ENCODE measurements around the gene COPB1. TPM values are rescaled to one million over a fixed set of nuclear protein-coding genes. Genes with fewer than 3 reads are reported as not detected.

COPB1 gene, protein sequence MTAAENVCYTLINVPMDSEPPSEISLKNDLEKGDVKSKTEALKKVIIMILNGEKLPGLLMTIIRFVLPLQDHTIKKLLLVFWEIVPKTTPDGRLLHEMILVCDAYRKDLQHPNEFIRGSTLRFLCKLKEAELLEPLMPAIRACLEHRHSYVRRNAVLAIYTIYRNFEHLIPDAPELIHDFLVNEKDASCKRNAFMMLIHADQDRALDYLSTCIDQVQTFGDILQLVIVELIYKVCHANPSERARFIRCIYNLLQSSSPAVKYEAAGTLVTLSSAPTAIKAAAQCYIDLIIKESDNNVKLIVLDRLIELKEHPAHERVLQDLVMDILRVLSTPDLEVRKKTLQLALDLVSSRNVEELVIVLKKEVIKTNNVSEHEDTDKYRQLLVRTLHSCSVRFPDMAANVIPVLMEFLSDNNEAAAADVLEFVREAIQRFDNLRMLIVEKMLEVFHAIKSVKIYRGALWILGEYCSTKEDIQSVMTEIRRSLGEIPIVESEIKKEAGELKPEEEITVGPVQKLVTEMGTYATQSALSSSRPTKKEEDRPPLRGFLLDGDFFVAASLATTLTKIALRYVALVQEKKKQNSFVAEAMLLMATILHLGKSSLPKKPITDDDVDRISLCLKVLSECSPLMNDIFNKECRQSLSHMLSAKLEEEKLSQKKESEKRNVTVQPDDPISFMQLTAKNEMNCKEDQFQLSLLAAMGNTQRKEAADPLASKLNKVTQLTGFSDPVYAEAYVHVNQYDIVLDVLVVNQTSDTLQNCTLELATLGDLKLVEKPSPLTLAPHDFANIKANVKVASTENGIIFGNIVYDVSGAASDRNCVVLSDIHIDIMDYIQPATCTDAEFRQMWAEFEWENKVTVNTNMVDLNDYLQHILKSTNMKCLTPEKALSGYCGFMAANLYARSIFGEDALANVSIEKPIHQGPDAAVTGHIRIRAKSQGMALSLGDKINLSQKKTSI
- total RNA-seq (2022; extraction: Qiagen RNA extraction; ENCODE audit: low read depth), result 97.4 to 131 TPM (median 116 TPM) in 5 replicates

DNA sequence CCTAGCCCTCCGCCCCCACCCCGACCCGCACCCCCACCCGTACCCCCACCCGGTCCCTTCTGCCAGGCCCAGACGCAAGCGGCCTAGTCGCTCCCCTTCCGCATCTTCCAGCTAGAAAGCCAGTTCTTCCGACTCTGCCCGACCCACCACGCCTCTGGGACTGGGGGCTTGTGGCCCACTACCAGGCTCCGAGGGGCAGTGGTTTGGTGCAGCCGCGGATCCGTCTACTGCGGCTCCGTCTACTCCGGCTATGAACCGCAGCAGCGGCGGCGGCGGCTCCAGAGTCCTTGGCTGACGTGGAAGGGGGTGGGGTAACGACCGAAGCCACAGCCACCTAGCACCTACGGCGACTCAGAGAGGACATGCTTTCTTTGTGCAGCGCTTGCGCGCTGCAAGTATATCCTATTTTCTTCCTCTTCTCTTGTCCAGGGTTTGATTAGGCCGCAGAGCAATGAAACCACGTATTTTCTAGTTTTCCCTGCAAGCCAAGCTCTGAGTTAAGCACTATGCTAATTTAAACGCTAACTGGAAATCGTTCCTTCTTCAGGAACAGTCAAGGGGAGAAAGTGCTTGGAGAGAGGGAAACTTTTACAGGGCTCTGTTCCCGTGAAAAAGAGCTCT is at the start of gene COPB1:
Gene COPB1 (minus strand): TSS at position 252 of the 621 bp plus-strand sequence. CDS start 883 bp downstream, outside the sequence.

DNA sequence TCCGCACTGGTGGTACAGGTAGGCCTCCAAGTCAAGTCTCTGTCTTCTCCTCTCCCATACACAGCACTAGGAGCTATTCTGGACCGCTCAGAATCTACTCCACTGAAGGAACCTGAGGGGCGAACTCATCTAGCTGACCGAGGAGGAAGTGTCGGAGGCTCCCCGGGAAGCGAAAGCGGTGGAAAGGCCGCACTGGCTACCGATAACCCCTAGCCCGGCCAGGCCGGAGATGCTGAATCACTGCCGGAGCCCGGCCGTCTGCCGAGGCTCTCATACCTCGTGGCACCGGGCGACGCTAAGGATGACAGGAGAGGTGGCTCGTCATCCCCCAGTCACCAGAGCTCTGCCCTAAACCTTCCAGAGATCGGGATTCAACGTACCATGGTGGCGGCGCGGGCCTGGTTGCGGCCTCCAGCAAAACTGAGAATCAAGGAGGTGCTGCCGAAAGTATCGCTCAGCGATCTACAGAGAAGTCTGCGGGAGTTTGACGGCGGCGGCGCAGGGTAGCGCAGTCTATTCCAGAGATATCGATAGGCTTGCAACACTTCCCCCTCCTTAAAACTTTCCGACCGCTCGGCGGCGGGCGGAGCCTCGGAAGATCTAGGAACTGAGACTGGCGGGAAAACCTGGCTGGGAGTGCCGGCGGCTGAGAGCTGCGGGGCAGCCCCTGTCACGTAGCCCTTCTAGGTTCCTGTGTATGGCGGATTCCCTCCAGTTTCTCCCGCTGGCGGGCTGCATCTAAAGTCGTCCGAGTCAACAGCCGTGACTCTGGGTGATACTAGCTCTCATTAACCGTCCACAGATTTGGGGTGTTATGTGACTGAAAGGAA is 20.5 kb upstream of the COPB1 start, which contains the start of gene PSMA1:
Gene PSMA1 (minus strand): TSS at position 470 of the 830 bp plus-strand sequence. CDS start 87 bp downstream, at position 383.

Other genes starting within 250 kb of the COPB1 start
- gene RRAS2, start 140.6 kb downstream of the COPB1 start, total RNA-seq (2022; extraction: Qiagen RNA extraction; ENCODE audit: low read depth), result 49.4 to 67.6 TPM (median 54.7 TPM) in 5 replicates
- gene PSMA1, start 20.6 kb upstream of the COPB1 start, total RNA-seq (2022; extraction: Qiagen RNA extraction; ENCODE audit: low read depth), result 161 to 186 TPM (median 177 TPM) in 5 replicates
- gene PDE3B, start 144.0 kb upstream of the COPB1 start, total RNA-seq (2022; extraction: Qiagen RNA extraction; ENCODE audit: low read depth), result 1.3 to 2.7 TPM (median 2.4 TPM) in 5 replicates

Measured in A549 treated with ZK216348 at 1 μM for 4 hours (cell line).